Activated CD4-positive, alpha-beta T cell treated with anti-CD3 and anti-CD28 coated beads for 36 hours (primary cell): Measurements from ENCODE around the gene CDC42BPB. TPM values are rescaled to one million over a fixed set of nuclear protein-coding genes. Genes with fewer than 3 reads are reported as not detected.
A peak's percentile ranks its signal among the peaks of the same experiment; 100 is the strongest.

ENCODE experiments used
- ATAC-seq: fragments of 200-7000 bp; cut with Tn5 transposase; one replicate; pipeline ENCODE4 v1.10.0; 2021; ENCODE audit warnings: mild to moderate bottlenecking, moderate library complexity
- CTCF ChIA-PET: fragments of 350-600 bp; sonication (Branson Sonifier 250); formaldehyde crosslinking; loops from one replicate; lab custom pipeline; 2021; ENCODE audit warnings: antibody characterized with exemption; lab: Charles Lee
- POLR2A ChIA-PET: fragments of 350-600 bp; sonication (Branson Sonifier 250); formaldehyde crosslinking; loops from one replicate; lab custom pipeline; 2021; ENCODE audit warnings: antibody characterized with exemption, inconsistent platforms; lab: Charles Lee
- DNase-seq: peaks from one replicate; pipeline ENCODE4 v3.0.0-alpha.2; 2020
- H3K27ac Mint-ChIP-seq: one replicate; pipeline ENCODE4 v1.8.0; 2021; ENCODE audit warnings: mixed read lengths
- H3K27me3 Mint-ChIP-seq: one replicate; pipeline ENCODE4 v1.8.0; 2021; ENCODE audit warnings: mixed read lengths
- H3K36me3 Mint-ChIP-seq: one replicate; pipeline ENCODE4 v1.8.0; 2021; ENCODE audit warnings: low read depth, mixed read lengths
- H3K4me1 Mint-ChIP-seq: one replicate; pipeline ENCODE4 v1.8.0; 2021; ENCODE audit warnings: mixed read lengths
- H3K4me3 Mint-ChIP-seq: one replicate; pipeline ENCODE4 v1.8.0; 2021; ENCODE audit warnings: mild to moderate bottlenecking, moderate library complexity, mixed read lengths
- H3K9me3 Mint-ChIP-seq: one replicate; pipeline ENCODE4 v1.8.0; 2021; ENCODE audit warnings: low read depth, mixed read lengths
- intact Hi-C, 2 experiments: fragments of 100-400 bp; cut with DNase I in 1 of 2; cut with micrococcal nuclease in 1 of 2; formaldehyde crosslinking; loops; one replicate each; pipeline versions ENCODE4 v1.14.2 to v1.15.1; 2022 to 2024; cut with DNase I, micrococcal nuclease
- total RNA-seq, 2 experiments: library from RNA; stranded (reverse); gene quantifications; one replicate each; pipeline ENCODE4 v1.2.3, GENCODE V29; 2021

Gene CDC42BPB, protein sequence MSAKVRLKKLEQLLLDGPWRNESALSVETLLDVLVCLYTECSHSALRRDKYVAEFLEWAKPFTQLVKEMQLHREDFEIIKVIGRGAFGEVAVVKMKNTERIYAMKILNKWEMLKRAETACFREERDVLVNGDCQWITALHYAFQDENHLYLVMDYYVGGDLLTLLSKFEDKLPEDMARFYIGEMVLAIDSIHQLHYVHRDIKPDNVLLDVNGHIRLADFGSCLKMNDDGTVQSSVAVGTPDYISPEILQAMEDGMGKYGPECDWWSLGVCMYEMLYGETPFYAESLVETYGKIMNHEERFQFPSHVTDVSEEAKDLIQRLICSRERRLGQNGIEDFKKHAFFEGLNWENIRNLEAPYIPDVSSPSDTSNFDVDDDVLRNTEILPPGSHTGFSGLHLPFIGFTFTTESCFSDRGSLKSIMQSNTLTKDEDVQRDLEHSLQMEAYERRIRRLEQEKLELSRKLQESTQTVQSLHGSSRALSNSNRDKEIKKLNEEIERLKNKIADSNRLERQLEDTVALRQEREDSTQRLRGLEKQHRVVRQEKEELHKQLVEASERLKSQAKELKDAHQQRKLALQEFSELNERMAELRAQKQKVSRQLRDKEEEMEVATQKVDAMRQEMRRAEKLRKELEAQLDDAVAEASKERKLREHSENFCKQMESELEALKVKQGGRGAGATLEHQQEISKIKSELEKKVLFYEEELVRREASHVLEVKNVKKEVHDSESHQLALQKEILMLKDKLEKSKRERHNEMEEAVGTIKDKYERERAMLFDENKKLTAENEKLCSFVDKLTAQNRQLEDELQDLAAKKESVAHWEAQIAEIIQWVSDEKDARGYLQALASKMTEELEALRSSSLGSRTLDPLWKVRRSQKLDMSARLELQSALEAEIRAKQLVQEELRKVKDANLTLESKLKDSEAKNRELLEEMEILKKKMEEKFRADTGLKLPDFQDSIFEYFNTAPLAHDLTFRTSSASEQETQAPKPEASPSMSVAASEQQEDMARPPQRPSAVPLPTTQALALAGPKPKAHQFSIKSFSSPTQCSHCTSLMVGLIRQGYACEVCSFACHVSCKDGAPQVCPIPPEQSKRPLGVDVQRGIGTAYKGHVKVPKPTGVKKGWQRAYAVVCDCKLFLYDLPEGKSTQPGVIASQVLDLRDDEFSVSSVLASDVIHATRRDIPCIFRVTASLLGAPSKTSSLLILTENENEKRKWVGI (N-terminal part only)
- total RNA-seq: 1 to 10 TPM; 4.0 to 4.4 TPM

GRCh38 chr14:103057372-103058163 lies at the start of gene CDC42BPB:
CDC42BPB (minus strand) TSS chr14:103057549; CDS start chr14:103057173, 376 bp downstream.
- peak within 1 kb of the TSS; percentile 66 for H3K4me3 Mint-ChIP-seq
- peak; percentile 92 for ATAC-seq
- ChIA-PET CTCF (no interaction called here), POLR2A (interaction anchor here (0.6 kb wide), 1 partner anchor 10 kb away, joined by 4 read pairs; no protein-coding TSS in a partner anchor)
- intact Hi-C loops: loop anchor here in 1 of 2 experiments (1.0 kb wide), 2 partner anchors 18 to 465 kb away; partner anchors contain the start of gene RCOR1
- H3K9me3 Mint-ChIP-seq: no peaks in the 10 kb centered on the region
- H3K4me1 Mint-ChIP-seq: peaks cover 9% of the 10 kb centered on the region
- no peaks in the 10 kb centered on the region for H3K36me3 Mint-ChIP-seq
- DNase-seq: peak; percentile 66
- peaks cover 17% of the 10 kb centered on the region for H3K27me3 Mint-ChIP-seq
- no peak within 1 kb of the TSS for H3K27ac Mint-ChIP-seq

DNA sequence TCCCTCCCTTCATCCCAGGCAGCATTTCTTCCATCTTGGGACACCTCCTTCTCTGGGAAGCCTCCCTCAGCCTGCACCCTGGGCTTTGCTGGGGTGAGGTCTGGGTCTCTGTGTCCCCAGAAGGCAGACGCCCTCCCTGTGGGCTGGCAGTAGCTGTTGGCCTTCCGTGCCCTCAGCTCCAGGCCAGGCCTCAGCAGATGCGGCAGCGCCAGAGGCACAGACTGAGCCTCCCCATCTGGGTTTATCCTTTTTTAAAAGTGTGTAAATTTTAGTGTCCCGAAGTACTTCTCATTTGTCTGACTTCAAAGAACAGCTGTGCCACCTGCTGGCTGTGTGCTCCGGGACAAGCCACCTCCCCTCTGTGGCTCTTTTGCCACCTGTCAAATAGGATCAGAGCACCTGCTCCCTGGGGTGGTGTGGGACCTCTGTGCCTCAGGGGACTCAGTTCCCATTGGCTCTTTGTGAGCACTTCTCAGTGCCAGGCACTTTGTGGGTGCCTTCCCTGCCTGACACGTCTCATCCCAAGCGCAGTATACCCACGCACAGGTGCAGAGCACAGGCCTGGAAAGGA lies 48.3 kb upstream of the CDC42BPB start:
- DNase-seq: peak; percentile 50
- ChIA-PET POLR2A (interaction anchor here (1.4 kb wide), 1 partner anchor 15 kb away, joined by 4 read pairs; no protein-coding TSS in a partner anchor), CTCF (interaction anchor here (0.6 to 3.7 kb wide), 24 partner anchors 10 to 601 kb away, joined by 3 to 31 read pairs (median 5); partner anchors contain the start of genes EXOC3L4 and LBHD2)
- H3K36me3 Mint-ChIP-seq: no peaks in the 10 kb centered on the region
- no peak overlapping the region for H3K27ac Mint-ChIP-seq
- peaks cover 10% of the 10 kb centered on the region for H3K4me1 Mint-ChIP-seq
- no peak for ATAC-seq
- intact Hi-C loops: loop anchor here (1.0 to 5.0 kb wide), 6 partner anchors 30 to 188 kb away; no protein-coding TSS in a partner anchor
- H3K9me3 Mint-ChIP-seq: no peaks in the 10 kb centered on the region
- peaks cover 27% of the 10 kb centered on the region for H3K27me3 Mint-ChIP-seq
- no peak overlapping the region for H3K4me3 Mint-ChIP-seq

- no peak overlapping the region for H3K4me3 Mint-ChIP-seq
- H3K36me3 Mint-ChIP-seq: no peaks in the 10 kb centered on the region
- CTCF ChIA-PET: interaction anchor here (0.6 to 3.7 kb wide), 39 partner anchors 9 to 1289 kb away, joined by 3 to 31 read pairs (median 4); partner anchors contain the start of genes EXOC3L4 and LBHD2
- ATAC-seq (peak; percentile 82), DNase-seq (peak; percentile 85)
- H3K27ac Mint-ChIP-seq: no peak overlapping the region
- H3K9me3 Mint-ChIP-seq: no peaks in the 10 kb centered on the region
- peaks cover 27% of the 10 kb centered on the region for H3K27me3 Mint-ChIP-seq
- intact Hi-C loops: loop anchor here (1.0 to 5.0 kb wide), 6 partner anchors 30 to 188 kb away; no protein-coding TSS in a partner anchor
- POLR2A ChIA-PET: interaction anchor here (1.4 kb wide), 1 partner anchor 14 kb away, joined by 4 read pairs; no protein-coding TSS in a partner anchor
- H3K4me1 Mint-ChIP-seq: peaks cover 10% of the 10 kb centered on the region
Observed at GRCh38 chr14:103104654-103105452, 47.5 kb upstream of the CDC42BPB start.

DNA sequence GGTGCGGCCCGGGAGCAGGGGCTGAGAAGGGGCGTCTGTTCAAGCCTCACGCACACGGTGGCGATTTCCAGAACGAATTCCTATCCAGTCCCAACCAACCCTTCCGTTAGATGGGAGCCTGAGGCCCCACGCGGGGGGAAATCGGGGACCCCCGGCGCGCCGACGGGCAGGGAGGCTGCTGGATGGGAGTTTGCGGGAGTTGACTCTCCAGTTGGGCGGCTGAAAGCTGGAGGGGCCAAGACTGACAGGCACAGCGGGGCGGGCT lies 47.0 kb upstream of the CDC42BPB start:
- ATAC-seq (no peak), DNase-seq (no peak)
- no peaks in the 10 kb centered on the region for H3K9me3 Mint-ChIP-seq
- peaks cover 27% of the 10 kb centered on the region for H3K27me3 Mint-ChIP-seq
- no peaks in the 10 kb centered on the region for H3K36me3 Mint-ChIP-seq
- H3K27ac Mint-ChIP-seq: no peak overlapping the region
- ChIA-PET POLR2A (no interaction called here), CTCF (interaction anchor here (0.6 to 3.7 kb wide), 31 partner anchors 9 to 1290 kb away, joined by 3 to 31 read pairs (median 4); partner anchors contain the start of genes EXOC3L4 and LBHD2)
- H3K4me3 Mint-ChIP-seq: no peak overlapping the region
- intact Hi-C loops: loop anchor here in 1 of 2 experiments (2.0 kb wide), 1 partner anchor 188 kb away; no protein-coding TSS in a partner anchor
- peaks cover 10% of the 10 kb centered on the region for H3K4me1 Mint-ChIP-seq

DNA sequence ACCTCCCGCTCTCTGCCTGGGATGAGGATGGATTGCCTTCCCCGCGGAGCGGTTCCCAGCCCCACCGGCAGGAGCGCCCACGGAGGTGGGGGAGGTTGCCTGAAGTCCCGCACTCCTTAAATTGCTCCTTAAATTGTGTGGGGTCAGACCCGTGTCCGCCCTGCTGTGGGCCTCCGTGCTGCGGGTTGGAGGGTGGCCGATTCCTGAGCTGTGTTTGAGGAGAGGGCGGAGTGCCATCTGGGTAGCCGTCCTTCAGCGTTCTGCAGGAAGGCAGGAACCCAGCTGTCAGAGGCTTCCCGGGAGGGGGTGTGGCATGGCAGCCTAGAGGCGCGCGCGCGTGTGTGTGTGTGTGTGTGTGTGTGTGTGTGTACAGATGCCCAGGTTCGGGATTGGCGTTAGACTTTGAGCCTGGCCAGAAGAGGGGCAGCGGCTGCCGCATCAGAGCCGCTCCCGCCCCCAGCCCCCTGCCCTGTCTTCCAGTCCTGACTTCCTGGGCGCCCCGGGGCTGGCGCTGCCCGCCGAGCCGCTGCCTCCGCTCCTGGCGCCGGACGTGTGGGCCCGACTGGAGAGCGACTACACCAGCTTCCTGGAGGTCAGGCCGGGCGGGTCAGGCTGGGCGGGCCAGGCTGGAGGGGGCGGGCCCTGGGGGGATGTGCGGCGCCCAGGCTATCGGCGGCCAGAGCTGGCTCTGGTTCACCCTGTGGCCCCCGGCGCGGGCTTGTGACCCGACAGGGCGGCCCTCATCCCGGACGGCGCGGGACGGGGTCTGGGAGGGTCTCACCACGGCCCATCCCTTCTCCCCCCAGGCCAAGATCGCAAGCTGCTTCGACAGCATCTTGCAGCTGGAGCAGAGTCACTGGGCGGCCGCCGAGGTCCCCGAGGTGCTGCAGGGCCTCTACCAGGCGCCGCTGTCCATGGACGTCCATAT lies 46.4 kb upstream of the CDC42BPB start:
- H3K36me3 Mint-ChIP-seq: no peaks in the 10 kb centered on the region
- DNase-seq: peak; percentile 43
- peaks cover 8% of the 10 kb centered on the region for H3K4me1 Mint-ChIP-seq
- no peak overlapping the region for H3K4me3 Mint-ChIP-seq
- ChIA-PET CTCF (interaction anchor here (0.9 to 3.7 kb wide), 8 partner anchors 8 to 410 kb away, joined by 3 to 31 read pairs (median 4); partner anchors contain the start of genes EXOC3L4 and LBHD2), POLR2A (no interaction called here)
- H3K27ac Mint-ChIP-seq: no peak overlapping the region
- no peak for ATAC-seq
- H3K27me3 Mint-ChIP-seq: peaks cover 27% of the 10 kb centered on the region
- no peaks in the 10 kb centered on the region for H3K9me3 Mint-ChIP-seq
- intact Hi-C loops: loop anchor here in 1 of 2 experiments (2.0 kb wide), 1 partner anchor 189 kb away; no protein-coding TSS in a partner anchor

- Mint-ChIP-seq H3K4me3 (no peak overlapping the region), H3K4me1 (peaks cover 8% of the 10 kb centered on the region), H3K27me3 (peaks cover 27% of the 10 kb centered on the region), H3K27ac (no peak overlapping the region), H3K9me3 (no peaks in the 10 kb centered on the region), H3K36me3 (no peaks in the 10 kb centered on the region)
- ChIA-PET CTCF (interaction anchor here (0.7 to 1.0 kb wide), 3 partner anchors 39 to 801 kb away, joined by 3 to 4 read pairs (median 3); no protein-coding TSS in a partner anchor), POLR2A (no interaction called here)
- intact Hi-C loops: no loop called here
- no peak for ATAC-seq
- DNase-seq: no peak
Observed at GRCh38 chr14:103102689-103103260, 45.4 kb upstream of the CDC42BPB start.

DNA sequence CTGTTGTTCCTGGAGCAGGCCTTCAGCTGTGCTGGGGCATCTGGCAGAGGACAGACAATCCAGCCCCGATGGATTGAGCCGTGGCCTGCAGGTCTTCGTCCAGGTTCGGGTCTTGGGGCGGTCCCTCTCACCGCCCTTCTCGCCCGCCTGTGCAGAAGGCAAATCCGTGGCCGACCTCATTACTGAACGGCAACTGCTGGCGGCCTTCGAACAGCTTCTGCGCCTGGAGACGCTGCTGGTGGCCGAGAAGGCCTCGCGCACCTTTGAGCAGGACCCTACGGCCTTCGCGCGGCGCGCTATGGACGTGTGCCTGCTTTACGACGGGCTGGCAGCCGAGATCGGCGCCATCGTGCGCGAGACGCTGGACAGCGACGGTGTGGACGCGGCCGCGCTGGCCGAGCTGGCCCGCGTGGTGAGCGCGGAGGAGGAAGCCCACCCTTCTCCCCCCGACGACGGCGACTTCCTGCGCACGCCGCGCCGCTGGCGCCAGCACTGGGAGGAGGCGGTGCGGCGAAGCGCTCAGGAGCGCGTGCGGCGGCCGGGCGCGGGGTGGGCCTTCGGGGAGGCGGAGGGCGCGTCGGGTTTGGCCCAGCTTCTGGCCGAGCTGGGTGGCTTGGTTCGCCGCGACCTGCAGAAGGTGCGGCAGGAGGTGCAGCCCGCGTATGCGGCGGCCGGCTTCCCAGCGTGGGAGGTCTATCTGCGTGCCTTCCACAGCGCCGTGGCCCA lies 44.8 kb upstream of the CDC42BPB start:
- peaks cover 27% of the 10 kb centered on the region for H3K27me3 Mint-ChIP-seq
- peaks cover 8% of the 10 kb centered on the region for H3K4me1 Mint-ChIP-seq
- no peak for DNase-seq
- ATAC-seq: no peak
- intact Hi-C loops: no loop called here
- no peaks in the 10 kb centered on the region for H3K9me3 Mint-ChIP-seq
- POLR2A ChIA-PET: no interaction called here
- H3K36me3 Mint-ChIP-seq: no peaks in the 10 kb centered on the region
- no peak overlapping the region for H3K4me3 Mint-ChIP-seq
- H3K27ac Mint-ChIP-seq: no peak overlapping the region
- CTCF ChIA-PET: interaction anchor here (0.7 to 1.3 kb wide), 3 partner anchors 82 to 802 kb away, joined by 3 to 4 read pairs (median 4); no protein-coding TSS in a partner anchor
